CD14-positive monocyte (primary cell): Measurements from ENCODE around the gene SLC50A1. TPM values are rescaled to one million over a fixed set of nuclear protein-coding genes. Genes with fewer than 3 reads are reported as not detected.

ENCODE experiments used
- DNase-seq, 3 donors: peaks; one replicate each; pipeline ENCODE4 v3.0.0-alpha.2; 2011 to 2022
- H2AFZ ChIP-seq: 2 replicates; pipeline ENCODE4 v1.6.0; 2012; ENCODE audit warnings: mild to moderate bottlenecking, low read depth, low read length, inconsistent platforms; ENCODE audit not compliant: insufficient read depth, poor library complexity, severe bottlenecking
- H3K27ac ChIP-seq, 2 donors: 1 replicate in 1 of 2; 2 replicates in 1 of 2; pipeline ENCODE4 v1.5.1; 2012 to 2013; ENCODE audit warnings: low read length in 2 of 2, control low read depth in 1 of 2, inconsistent platforms in 1 of 2, low read depth in 1 of 2, mild to moderate bottlenecking in 1 of 2
- H3K27me3 ChIP-seq, 2 donors: one replicate each; pipeline versions ENCODE4 v1.6.0 to v1.6.1; 2011 to 2013; ENCODE audit warnings: low read length in 2 of 2; ENCODE audit not compliant: control insufficient read depth in 2 of 2, insufficient read depth in 2 of 2
- H3K36me3 ChIP-seq, 2 donors: replicated peaks in 1 of 2; 1 replicate in 1 of 2; 2 replicates in 1 of 2; pipeline versions ENCODE4 v1.5.1 to v1.6.1; 2012 to 2013; ENCODE audit warnings: low read length in 2 of 2, control low read depth in 1 of 2, inconsistent platforms in 1 of 2, mild to moderate bottlenecking in 1 of 2; ENCODE audit not compliant: insufficient read depth in 2 of 2, control insufficient read depth in 1 of 2
- H3K4me1 ChIP-seq, 2 donors: 1 replicate in 1 of 2; 2 replicates in 1 of 2; pipeline versions ENCODE4 v1.5.1 to v1.6.1; 2012 to 2013; ENCODE audit warnings: low read length in 2 of 2, control low read depth in 1 of 2, inconsistent platforms in 1 of 2, mild to moderate bottlenecking in 1 of 2, moderate library complexity in 1 of 2; ENCODE audit not compliant: insufficient read depth in 2 of 2, control insufficient read depth in 1 of 2
- H3K4me2 ChIP-seq: replicated peaks from 2 replicates; pipeline ENCODE3; 2012; ENCODE audit warnings: low read length, moderate library complexity, mild to moderate bottlenecking; ENCODE audit not compliant: poor library complexity, severe bottlenecking; ENCODE audit errors: extremely low read depth
- H3K4me3 ChIP-seq, 3 experiments: fragments of 200-600 bp in 1 of 3; sonication (generic) in 1 of 3; replicated peaks in 1 of 3; 1 replicate in 2 of 3; 2 replicates in 1 of 3; pipeline ENCODE4 v1.5.1; 2011 to 2013; ENCODE audit warnings: low read length in 3 of 3, mild to moderate bottlenecking in 3 of 3, control low read depth in 2 of 3, low read depth in 2 of 3, inconsistent platforms in 1 of 3, moderate library complexity in 1 of 3
- H3K79me2 ChIP-seq: 2 replicates; pipeline ENCODE4 v1.6.0; 2012; ENCODE audit warnings: mild to moderate bottlenecking, control low read depth, inconsistent platforms, low read length, moderate library complexity; ENCODE audit not compliant: insufficient read depth
- H3K9ac ChIP-seq: 2 replicates; pipeline ENCODE4 v1.6.0; 2017; ENCODE audit warnings: low read length, mild to moderate bottlenecking; ENCODE audit not compliant: insufficient read depth, poor library complexity, severe bottlenecking
- H3K9me3 ChIP-seq, 2 donors: replicated peaks in 1 of 2; 1 replicate in 1 of 2; 2 replicates in 1 of 2; pipeline versions ENCODE4 v1.5.1 to v1.6.1; 2012 to 2013; ENCODE audit warnings: low read length in 2 of 2, control low read depth in 1 of 2; ENCODE audit not compliant: control insufficient read depth in 1 of 2, insufficient read depth in 1 of 2
- H4K20me1 ChIP-seq: 2 replicates; pipeline ENCODE4 v1.6.0; 2012; ENCODE audit warnings: mild to moderate bottlenecking, low read length, control low read depth, moderate library complexity; ENCODE audit not compliant: insufficient read depth
- H3K27ac Mint-ChIP-seq, 7 donors: one replicate each; pipeline ENCODE4 v1.8.0; 2020; ENCODE audit warnings: mild to moderate bottlenecking in 7 of 7, mixed read lengths in 7 of 7, moderate library complexity in 6 of 7, inconsistent platforms in 2 of 7
- H3K27me3 Mint-ChIP-seq, 3 donors: one replicate each; pipeline ENCODE4 v1.8.0; 2021 to 2022; ENCODE audit warnings: low read depth in 3 of 3, mild to moderate bottlenecking in 3 of 3, mixed read lengths in 3 of 3, moderate library complexity in 3 of 3, inconsistent platforms in 1 of 3
- H3K36me3 Mint-ChIP-seq, 2 donors: one replicate each; pipeline ENCODE4 v1.8.0; 2020; ENCODE audit warnings: mixed read lengths in 2 of 2, inconsistent platforms in 1 of 2, mild to moderate bottlenecking in 1 of 2
- H3K4me1 Mint-ChIP-seq: one replicate; pipeline ENCODE4 v1.8.0; 2020; ENCODE audit warnings: mild to moderate bottlenecking, mixed read lengths
- H3K4me3 Mint-ChIP-seq, 2 donors: one replicate each; pipeline ENCODE4 v1.8.0; 2020; ENCODE audit warnings: mild to moderate bottlenecking in 2 of 2, mixed read lengths in 2 of 2, moderate library complexity in 1 of 2
- H3K9me3 Mint-ChIP-seq, 7 donors: one replicate each; pipeline ENCODE4 v1.8.0; 2020 to 2022; ENCODE audit warnings: mixed read lengths in 7 of 7, mild to moderate bottlenecking in 6 of 7, moderate library complexity in 6 of 7, inconsistent platforms in 2 of 7
- WGBS: methylation state at CpG from one replicate; pipeline ENCODE4 v1.1.5; 2013; ENCODE audit warnings: missing lambda C conversion rate; ENCODE audit not compliant: insufficient coverage; 5-methylcytosine and 5-hydroxymethylcytosine counted together
- intact Hi-C, 2 donors: fragments of 100-400 bp; cut with micrococcal nuclease; formaldehyde crosslinking; loops; one replicate each; pipeline versions ENCODE4 v1.15.0 to v1.15.1; 2023
- polyA plus RNA-seq, 3 donors: library from polyadenylated mRNA; depleted of rRNA in 1 of 3; unstranded in 2 of 3; stranded (reverse) in 1 of 3; fragments of 300-500 nt in 2 of 3; fragments of >200 nt in 1 of 3; fragmentation: Illumina TruSeq in 2 of 3; gene quantifications; 1 replicate in 2 of 3; 2 replicates in 1 of 3; pipeline ENCODE4 v1.2.3, GENCODE V29; 2012 to 2021
- TF ChIP-seq, protein P1 (sequence below): fragments of 200-600 bp; IDR thresholded peaks from one replicate; pipeline ENCODE4 v1.8.0; 2022; ENCODE audit warnings: antibody characterized with exemption, mild to moderate bottlenecking

The SLC50A1 gene
- polyA plus RNA-seq, 3 donors, result 40.0 to 50.8 (median 49.4) TPM

DNA sequence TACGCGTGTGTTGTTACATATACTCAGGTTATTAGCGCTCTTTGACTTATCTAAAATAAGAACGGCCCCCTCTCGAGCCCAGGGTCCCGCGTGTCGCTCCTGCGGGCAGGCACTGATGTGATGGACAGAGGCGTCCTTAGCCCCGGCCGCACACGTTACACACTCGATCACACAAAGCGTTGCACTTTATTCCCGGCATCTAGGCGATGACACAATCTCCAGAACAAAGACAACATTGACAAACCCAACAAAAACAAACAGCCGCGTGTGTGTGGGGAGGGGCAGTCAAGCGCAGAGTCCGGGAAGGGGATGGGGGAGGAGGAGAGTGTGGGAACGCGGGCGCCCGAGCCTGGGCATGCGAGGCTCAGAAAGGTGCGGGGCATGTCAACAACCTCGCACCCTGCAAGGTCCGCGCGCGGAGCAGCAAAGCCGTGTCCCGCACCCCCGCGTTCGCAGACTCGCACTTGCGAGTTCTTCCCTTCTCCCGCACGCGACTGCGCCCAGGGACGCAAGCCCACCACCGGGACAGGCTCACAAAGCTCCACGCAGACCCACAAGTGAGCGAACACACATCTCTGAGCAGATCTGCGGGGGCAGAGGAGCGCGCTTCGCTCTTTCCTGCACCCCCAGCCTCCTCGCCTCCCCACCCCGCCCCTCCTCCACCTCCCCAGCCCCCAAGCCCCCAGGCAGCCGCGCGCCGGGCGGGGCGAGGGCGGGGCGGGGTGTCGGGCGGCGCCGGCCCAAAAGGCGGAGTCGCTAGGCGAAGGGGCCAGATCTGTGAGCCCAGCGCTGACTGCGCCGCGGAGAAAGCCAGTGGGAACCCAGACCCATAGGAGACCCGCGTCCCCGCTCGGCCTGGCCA lies 8.3 kb upstream of the SLC50A1 start, which contains the start of gene EFNA1:
TSS of gene EFNA1 (plus strand) at position 772 of the 862 bp plus-strand sequence. CDS start 102 bp downstream, outside the sequence.
- Histone ChIP-seq H3K9me3 (peaks cover 0 to 17% of the 10 kb centered on the region in 2 donors), H3K9ac (peak within 1 kb of the TSS; percentile 17), H3K27me3 (peaks cover 45 to 69% of the 10 kb centered on the region in 2 donors), H3K4me3 (peak within 1 kb of the TSS; percentile 4 to 70 (median 30)), H3K4me1 (peaks cover 25 to 33% of the 10 kb centered on the region in 2 donors), H2AFZ (peak within 1 kb of the TSS; percentile 72), H3K79me2 (no peaks in the 10 kb centered on the region), H4K20me1 (no peaks in the 10 kb centered on the region), H3K4me2 (peak within 1 kb of the TSS; percentile 78), H3K27ac (no peak within 1 kb of the TSS), H3K36me3 (no peaks in the 10 kb centered on the region)
- TF ChIP-seq, protein P1, sequence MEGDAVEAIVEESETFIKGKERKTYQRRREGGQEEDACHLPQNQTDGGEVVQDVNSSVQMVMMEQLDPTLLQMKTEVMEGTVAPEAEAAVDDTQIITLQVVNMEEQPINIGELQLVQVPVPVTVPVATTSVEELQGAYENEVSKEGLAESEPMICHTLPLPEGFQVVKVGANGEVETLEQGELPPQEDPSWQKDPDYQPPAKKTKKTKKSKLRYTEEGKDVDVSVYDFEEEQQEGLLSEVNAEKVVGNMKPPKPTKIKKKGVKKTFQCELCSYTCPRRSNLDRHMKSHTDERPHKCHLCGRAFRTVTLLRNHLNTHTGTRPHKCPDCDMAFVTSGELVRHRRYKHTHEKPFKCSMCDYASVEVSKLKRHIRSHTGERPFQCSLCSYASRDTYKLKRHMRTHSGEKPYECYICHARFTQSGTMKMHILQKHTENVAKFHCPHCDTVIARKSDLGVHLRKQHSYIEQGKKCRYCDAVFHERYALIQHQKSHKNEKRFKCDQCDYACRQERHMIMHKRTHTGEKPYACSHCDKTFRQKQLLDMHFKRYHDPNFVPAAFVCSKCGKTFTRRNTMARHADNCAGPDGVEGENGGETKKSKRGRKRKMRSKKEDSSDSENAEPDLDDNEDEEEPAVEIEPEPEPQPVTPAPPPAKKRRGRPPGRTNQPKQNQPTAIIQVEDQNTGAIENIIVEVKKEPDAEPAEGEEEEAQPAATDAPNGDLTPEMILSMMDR, result no peak
- WGBS, result under 1% methylated on average over 55 of the region's 76 CpGs
- peaks cover 62 to 90% (median 78%) of the 10 kb centered on the region in 3 donors for H3K27me3 Mint-ChIP-seq
- intact Hi-C loops, result loop anchor here (5.0 kb wide), 3 partner anchors 35 to 40 kb away; no protein-coding TSS in a partner anchor
- H3K9me3 Mint-ChIP-seq, result peaks cover 0 to 22% (median 11%) of the 10 kb centered on the region in 7 donors
- peak within 1 kb of the TSS in 5 of 7 donors; percentile 15 to 76 (median 53) for H3K27ac Mint-ChIP-seq
- DNase-seq, result peak in 2 of 3 donors; percentile 20 to 23
- H3K4me1 Mint-ChIP-seq, result peaks cover 34% of the 10 kb centered on the region
- peak within 1 kb of the TSS; percentile 76 to 89 for H3K4me3 Mint-ChIP-seq
- H3K36me3 Mint-ChIP-seq, result peaks cover 5 to 20% of the 10 kb centered on the region in 2 donors

DNA sequence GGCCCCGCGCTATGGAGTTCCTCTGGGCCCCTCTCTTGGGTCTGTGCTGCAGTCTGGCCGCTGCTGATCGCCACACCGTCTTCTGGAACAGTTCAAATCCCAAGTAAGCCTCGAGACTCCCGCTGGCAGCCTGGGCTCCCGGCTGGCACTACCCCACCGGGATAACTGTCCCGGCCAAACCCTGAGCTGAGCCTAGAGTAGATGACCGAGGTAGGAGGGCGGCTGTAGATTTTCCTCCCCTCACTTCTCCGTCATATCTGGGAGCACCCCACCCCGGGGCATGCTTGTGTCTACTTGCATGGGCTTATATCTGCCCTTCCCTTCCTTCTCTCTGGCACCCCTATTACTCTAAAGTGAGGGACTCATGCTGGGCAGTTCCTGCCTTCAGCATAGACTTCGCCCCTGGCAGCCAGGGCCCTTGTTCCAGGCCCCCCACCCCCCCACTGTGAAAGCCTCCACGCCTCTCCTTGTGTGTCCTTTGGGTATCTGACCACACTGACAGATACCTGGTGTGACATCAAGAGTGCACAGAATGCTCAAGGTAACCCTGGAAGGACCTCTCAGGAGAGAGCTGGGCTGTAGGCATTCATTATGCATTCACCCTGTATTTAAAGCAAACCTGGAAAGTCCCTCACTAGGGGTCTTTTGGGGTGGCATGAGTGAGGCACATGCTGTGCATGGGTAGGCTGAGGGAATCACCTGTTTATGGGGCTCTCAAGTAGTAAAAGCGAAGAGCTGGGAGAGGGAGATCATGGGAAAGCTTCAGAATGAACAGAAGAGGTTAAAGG lies 7.5 kb upstream of the SLC50A1 start:
- Histone ChIP-seq H3K9ac (peak overlapping the region; percentile 17), H3K4me1 (peaks cover 25 to 33% of the 10 kb centered on the region in 2 donors), H3K9me3 (peaks cover 0 to 17% of the 10 kb centered on the region in 2 donors), H3K36me3 (no peaks in the 10 kb centered on the region), H2AFZ (peak overlapping the region; percentile 72), H3K27ac (no peak overlapping the region), H3K4me2 (peak overlapping the region; percentile 78), H3K79me2 (no peaks in the 10 kb centered on the region), H3K27me3 (peaks cover 45 to 69% of the 10 kb centered on the region in 2 donors), H3K4me3 (peak overlapping the region in 2 of 3 experiments; percentile 24 to 70), H4K20me1 (no peaks in the 10 kb centered on the region)
- Mint-ChIP-seq H3K27me3 (peaks cover 59 to 86% (median 76%) of the 10 kb centered on the region in 3 donors), H3K4me3 (peak overlapping the region; percentile 67 to 85), H3K9me3 (peaks cover 0 to 22% (median 11%) of the 10 kb centered on the region in 7 donors), H3K27ac (peak overlapping the region in 4 of 7 donors; percentile 8 to 76 (median 26)), H3K36me3 (peaks cover 5 to 20% of the 10 kb centered on the region in 2 donors), H3K4me1 (peaks cover 34% of the 10 kb centered on the region)
- no peak for DNase-seq
- intact Hi-C loops, result loop anchor here (5.0 kb wide), 3 partner anchors 34 to 39 kb away; no protein-coding TSS in a partner anchor
- 7% methylated on average over 8 of the region's 17 CpGs for WGBS
- TF ChIP-seq, protein P1, result no peak
